PFSK-1 (cell line): ENCODE results near the gene HMBS.

Experiments used
- POLR2AphosphoS5 ChIP-seq: IDR thresholded peaks from 2 replicates; pipeline ENCODE4 v1.6.1; 2012; ENCODE audit warnings: low read depth, mild to moderate bottlenecking, control low read depth, low read length, moderate library complexity
- SIN3A ChIP-seq: IDR thresholded peaks from 2 replicates; pipeline ENCODE4 v1.6.1; 2012; ENCODE audit warnings: mild to moderate bottlenecking, low read length, moderate library complexity, borderline replicate concordance; ENCODE audit not compliant: insufficient read depth
- TAF1 ChIP-seq: IDR thresholded peaks from 2 replicates; pipeline ENCODE4 v1.6.1; 2012; ENCODE audit warnings: low read length, control low read depth, borderline replicate concordance; ENCODE audit not compliant: insufficient read depth

DNA sequence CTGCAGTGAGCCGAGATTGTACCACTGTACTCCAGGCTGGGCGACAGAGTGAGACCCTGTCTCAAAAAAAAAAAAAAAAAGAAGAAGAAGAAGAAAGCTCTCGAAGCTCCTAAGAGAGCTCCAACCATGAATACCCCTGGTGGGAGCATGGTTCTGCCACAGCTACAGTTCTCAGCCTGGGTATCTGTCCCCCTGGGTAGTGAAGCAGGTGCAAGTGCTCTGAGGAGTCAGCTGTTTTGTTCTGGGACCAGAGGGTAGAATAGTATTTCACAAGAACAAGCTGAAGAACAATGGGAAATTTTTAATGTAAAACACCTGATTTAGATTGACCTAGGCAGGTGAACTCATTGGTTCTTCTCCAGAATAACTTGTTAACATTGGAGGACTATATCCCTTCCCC lies 23.4 kb upstream of the HMBS start:
- no peak for TF ChIP-seq TAF1
- TF ChIP-seq POLR2AphosphoS5, result no peak
- no peak for TF ChIP-seq SIN3A
